OCI-LY7 (cell line): ENCODE data around the gene ZNF438. TPM values are rescaled to one million over a fixed set of nuclear protein-coding genes. Genes with fewer than 3 reads are reported as not detected.

Experiments used
- BruUV-seq: library from RNA; stranded (reverse); fragments of 400-500 nt; replicated peaks from 2 replicates; lab custom pipeline; 2021; lab: Mats Ljungman, UMichigan
- CTCF ChIA-PET: fragments of 300-600 bp; sonication (Branson Sonifier 250); formaldehyde crosslinking; loops from one replicate; lab custom pipeline; 2022; ENCODE audit warnings: antibody characterized with exemption; ENCODE audit not compliant: unreplicated experiment; lab: Charles Lee
- POLR2A ChIA-PET: fragments of 300-600 bp; sonication (Branson Sonifier 250); formaldehyde crosslinking; loops from one replicate; lab custom pipeline; 2022; ENCODE audit warnings: antibody characterized with exemption; lab: Charles Lee
- DNase-seq: peaks from one replicate; pipeline ENCODE4 v3.0.0-alpha.2; 2015; ENCODE audit warnings: low spot score
- H2AFZ ChIP-seq: fragments of 200-600 bp; sonication (generic), shearing (Covaris generic); 2 replicates; pipeline ENCODE4 v1.6.1; 2014; ENCODE audit warnings: mild to moderate bottlenecking, antibody characterized with exemption, low read length, moderate library complexity
- H3K27ac ChIP-seq: fragments of 200-600 bp; sonication (generic); 2 replicates; pipeline ENCODE4 v1.5.1; 2014; ENCODE audit warnings: mixed run types, low read depth, mild to moderate bottlenecking, moderate library complexity, low read length, inconsistent platforms; ENCODE audit not compliant: poor library complexity, severe bottlenecking
- H3K36me3 ChIP-seq: fragments of 200-600 bp; sonication (generic); 2 replicates; pipeline ENCODE4 v1.6.1; 2014; ENCODE audit warnings: mild to moderate bottlenecking, antibody characterized with exemption, low read length, moderate library complexity, mixed read lengths; ENCODE audit not compliant: insufficient read depth
- H3K4me1 ChIP-seq: fragments of 200-600 bp; sonication (generic); 2 replicates; pipeline ENCODE4 v1.5.1; 2014; ENCODE audit warnings: mild to moderate bottlenecking, low read length; ENCODE audit not compliant: insufficient read depth, poor library complexity, severe bottlenecking
- H3K4me2 ChIP-seq: fragments of 200-600 bp; sonication (generic); 2 replicates; pipeline ENCODE4 v1.6.1; 2014; ENCODE audit warnings: mild to moderate bottlenecking, low read length
- H3K4me3 ChIP-seq: fragments of 200-600 bp; sonication (generic); 2 replicates; pipeline ENCODE4 v1.5.1; 2014; ENCODE audit warnings: mild to moderate bottlenecking, low read depth, low read length; ENCODE audit not compliant: poor library complexity, severe bottlenecking
- H3K79me2 ChIP-seq: fragments of 200-600 bp; sonication (generic); 2 replicates; pipeline ENCODE4 v1.6.1; 2016; ENCODE audit warnings: low read depth, mild to moderate bottlenecking, low read length, moderate library complexity, mixed read lengths; ENCODE audit not compliant: insufficient read depth
- H3K9me2 ChIP-seq: fragments of 200-600 bp; sonication (generic); 2 replicates; pipeline ENCODE4 v1.6.1; 2016; ENCODE audit warnings: mild to moderate bottlenecking, low read length, mixed read lengths; ENCODE audit not compliant: insufficient read depth
- H3K9me3 ChIP-seq: fragments of 200-600 bp; sonication (generic); 2 replicates; pipeline ENCODE4 v1.6.1; 2014; ENCODE audit warnings: mild to moderate bottlenecking, mixed run types, low read length, mixed read lengths
- H4K20me1 ChIP-seq: fragments of 200-600 bp; sonication (generic); 2 replicates; pipeline ENCODE4 v1.6.1; 2014; ENCODE audit warnings: mild to moderate bottlenecking, antibody characterized with exemption, low read length, moderate library complexity, mixed read lengths; ENCODE audit not compliant: insufficient read depth
- CTCF ChIP-seq: fragments of 200-600 bp; sonication (generic); conservative IDR thresholded peaks from 2 replicates; pipeline ENCODE4 v1.5.1; 2014; ENCODE audit warnings: mild to moderate bottlenecking, antibody characterized with exemption, low read length, moderate library complexity, mixed read lengths
- EZH2phosphoT487 ChIP-seq: fragments of 200-600 bp; sonication (generic); IDR thresholded peaks from 2 replicates; pipeline ENCODE4 v1.6.1; 2018; ENCODE audit warnings: low read depth, borderline replicate concordance, mild to moderate bottlenecking, mixed run types, antibody characterized with exemption, low read length, moderate library complexity, mixed read lengths
- intact Hi-C: fragments of 100-400 bp; cut with micrococcal nuclease; formaldehyde crosslinking; loops from one replicate; pipeline ENCODE4 v1.10.0; 2022; ENCODE audit not compliant: unreplicated experiment
- total RNA-seq, 2 experiments: library from RNA; depleted of rRNA in 1 of 2; stranded (reverse); fragments of >200 nt in 1 of 2; shearing (Covaris generic) in 1 of 2; gene quantifications; 2 replicates each; pipeline ENCODE4 v1.2.3, GENCODE V29; 2014 to 2022

The ZNF438 gene
- total RNA-seq, 2 experiments from 2014 or later = 2.0 to 2.5 TPM

GRCh38 chr10:31025142-31025541 is 6.5 kb downstream of the ZNF438 start:
- no TSS peak for BruUV-seq
- POLR2A ChIA-PET = interaction anchor here (0.8 to 1.3 kb wide), 3 partner anchors 9 to 815 kb away, joined by 4 to 6 read pairs (median 4); no protein-coding TSS in a partner anchor
- TF ChIP-seq EZH2phosphoT487 = no peak
- TF ChIP-seq CTCF = no peak

DNA sequence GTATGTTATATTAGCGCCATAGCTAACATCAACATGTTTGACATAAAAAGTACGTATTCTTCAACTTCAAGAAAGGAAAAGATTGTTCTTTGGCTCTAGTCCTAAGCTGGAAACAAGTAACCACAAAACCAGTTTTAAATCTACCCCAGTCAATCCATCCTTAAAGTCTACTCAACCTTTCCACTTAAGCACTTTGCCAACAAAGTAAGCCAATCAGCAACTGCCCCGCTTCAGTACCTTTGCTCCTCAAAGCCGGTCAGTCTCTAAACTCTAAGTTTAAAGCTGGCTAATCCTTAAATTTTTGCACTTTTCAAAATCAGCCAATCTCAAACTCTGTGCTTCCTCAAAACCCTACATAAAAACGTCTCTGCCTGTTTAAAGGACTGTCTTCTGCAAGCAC is 8.1 kb downstream of the ZNF438 start:
- POLR2A ChIA-PET = no interaction called here
- intact Hi-C loops = no loop called here
- no peak overlapping the region for H2AFZ ChIP-seq
- H3K27ac ChIP-seq = no peak overlapping the region
- TF ChIP-seq EZH2phosphoT487 (no peak), CTCF (no peak)
- no peaks in the 10 kb centered on the region for H4K20me1 ChIP-seq
- CTCF ChIA-PET = no interaction called here
- no peaks in the 10 kb centered on the region for H3K36me3 ChIP-seq
- H3K9me2 ChIP-seq = no peaks in the 10 kb centered on the region
- no peaks in the 10 kb centered on the region for H3K79me2 ChIP-seq
- H3K4me1 ChIP-seq = no peaks in the 10 kb centered on the region
- H3K4me3 ChIP-seq = no peak overlapping the region
- no TSS peak for BruUV-seq
- no peak for DNase-seq
- no peaks in the 10 kb centered on the region for H3K9me3 ChIP-seq
- no peak overlapping the region for H3K4me2 ChIP-seq

More at GRCh38 chr10:31025142-31025541, 6.5 kb downstream of the ZNF438 start:
- Histone ChIP-seq H3K4me1 (no peaks in the 10 kb centered on the region), H3K27ac (no peak overlapping the region), H2AFZ (no peak overlapping the region), H3K4me3 (no peak overlapping the region), H3K79me2 (no peaks in the 10 kb centered on the region), H3K9me2 (no peaks in the 10 kb centered on the region), H3K4me2 (no peak overlapping the region), H3K9me3 (no peaks in the 10 kb centered on the region), H3K36me3 (no peaks in the 10 kb centered on the region), H4K20me1 (no peaks in the 10 kb centered on the region)
- intact Hi-C loops = no loop called here
- CTCF ChIA-PET = no interaction called here
- DNase-seq = no peak

DNA sequence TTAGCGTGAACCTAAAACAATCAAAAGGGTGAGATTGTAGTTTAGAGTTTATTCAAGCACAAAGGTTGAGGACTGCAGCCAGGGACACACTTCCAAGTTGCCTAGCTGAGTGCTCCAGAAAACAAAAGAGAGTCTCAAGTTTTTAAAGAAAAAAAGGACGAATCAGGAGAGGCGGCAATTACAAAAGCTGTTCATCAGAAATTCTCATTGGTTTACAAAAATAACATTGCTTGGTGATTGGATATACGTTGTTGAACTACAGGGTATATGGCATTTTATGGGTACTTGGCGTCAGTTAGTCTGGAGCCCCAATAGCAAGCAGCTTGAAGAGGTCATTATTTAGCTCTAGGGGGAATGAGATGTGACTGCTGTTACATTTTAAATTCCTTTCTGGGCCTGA is 11.5 kb downstream of the ZNF438 start:
- DNase-seq = no peak
- POLR2A ChIA-PET = no interaction called here
- Histone ChIP-seq H2AFZ (no peak overlapping the region), H3K4me2 (no peak overlapping the region), H4K20me1 (no peaks in the 10 kb centered on the region), H3K79me2 (no peaks in the 10 kb centered on the region), H3K9me2 (no peaks in the 10 kb centered on the region), H3K36me3 (no peaks in the 10 kb centered on the region), H3K27ac (no peak overlapping the region), H3K4me3 (no peak overlapping the region), H3K4me1 (no peaks in the 10 kb centered on the region), H3K9me3 (no peaks in the 10 kb centered on the region)
- BruUV-seq = no TSS peak
- CTCF ChIA-PET = no interaction called here
- intact Hi-C loops = no loop called here
- TF ChIP-seq CTCF (no peak), EZH2phosphoT487 (no peak)
